ENCODE results near the gene OR56A1. TPM values are rescaled to one million over a fixed set of nuclear protein-coding genes. Genes with fewer than 3 reads are reported as not detected.

Gene OR56A1
- total RNA-seq, 4 donors from 2014 or later, result 0.07 to 0.12 TPM; not detected in 2

- Histone ChIP-seq H3K36me3 (no peaks in the 10 kb centered on the region), H3K4me3 (no peak overlapping the region), H3K9me3 (no peaks in the 10 kb centered on the region), H3K27ac (no peak overlapping the region), H3K27me3 (no peaks in the 10 kb centered on the region), H3K4me1 (no peaks in the 10 kb centered on the region)
- TF ChIP-seq POLR2A (IDR thresholded peaks at IDR 0.05), result no peak
- no peak for TF ChIP-seq CTCF (IDR thresholded peaks at IDR 0.05)
- no peak for DNase-seq
- intact Hi-C loops (cut with DNase I; ENCODE audit: low total_unique reads), result no loop called here
Measured at GRCh38 chr11:6040874-6041273, 10.3 kb upstream of the OR56A1 start.

- H3K27me3 ChIP-seq, result no peaks in the 10 kb centered on the region
- H3K9me3 ChIP-seq, result no peaks in the 10 kb centered on the region
- no peaks in the 10 kb centered on the region for H3K4me1 ChIP-seq
- intact Hi-C loops (cut with DNase I; ENCODE audit: low total_unique reads), result loop anchor here (10.0 kb wide), 1 partner anchor 327 kb away; no protein-coding TSS in a partner anchor
- no peak for DNase-seq
- no peak for TF ChIP-seq POLR2A (IDR thresholded peaks at IDR 0.05)
- TF ChIP-seq CTCF (IDR thresholded peaks at IDR 0.05), result no peak
- no peak overlapping the region for H3K4me3 ChIP-seq
- no peak overlapping the region for H3K27ac ChIP-seq
- no peaks in the 10 kb centered on the region for H3K36me3 ChIP-seq
Measured at GRCh38 chr11:6027501-6027900, 3.1 kb downstream of the OR56A1 start.

- Histone ChIP-seq H3K4me3 (no peak overlapping the region), H3K4me1 (no peaks in the 10 kb centered on the region), H3K27me3 (no peaks in the 10 kb centered on the region), H3K27ac (no peak overlapping the region), H3K36me3 (no peaks in the 10 kb centered on the region), H3K9me3 (no peaks in the 10 kb centered on the region)
- DNase-seq, result no peak
- intact Hi-C loops (cut with DNase I; ENCODE audit: low total_unique reads), result loop anchor here (10.0 kb wide), 1 partner anchor 330 kb away; no protein-coding TSS in a partner anchor
- TF ChIP-seq POLR2A (IDR thresholded peaks at IDR 0.05) (no peak), CTCF (IDR thresholded peaks at IDR 0.05) (no peak)
Measured at GRCh38 chr11:6025056-6025455, 5.5 kb downstream of the OR56A1 start.

GRCh38 chr11:6022956-6023355 lies 7.6 kb downstream of the OR56A1 start:
- Histone ChIP-seq H3K4me1 (no peaks in the 10 kb centered on the region), H3K9me3 (no peaks in the 10 kb centered on the region), H3K27ac (no peak overlapping the region), H3K27me3 (no peaks in the 10 kb centered on the region), H3K4me3 (no peak overlapping the region), H3K36me3 (no peaks in the 10 kb centered on the region)
- intact Hi-C loops (cut with DNase I; ENCODE audit: low total_unique reads), result loop anchor here (10.0 kb wide), 1 partner anchor 332 kb away; no protein-coding TSS in a partner anchor
- TF ChIP-seq POLR2A (IDR thresholded peaks at IDR 0.05) (no peak), CTCF (IDR thresholded peaks at IDR 0.05) (peak; percentile 37 to 52 (median 45))
- no peak for DNase-seq

GRCh38 chr11:6013042-6013441 lies 17.5 kb downstream of the OR56A1 start:
- Histone ChIP-seq H3K9me3 (no peaks in the 10 kb centered on the region), H3K4me1 (no peaks in the 10 kb centered on the region), H3K4me3 (no peak overlapping the region), H3K27me3 (no peaks in the 10 kb centered on the region), H3K27ac (no peak overlapping the region), H3K36me3 (no peaks in the 10 kb centered on the region)
- intact Hi-C loops (cut with DNase I; ENCODE audit: low total_unique reads), result no loop called here
- DNase-seq, result no peak
- no peak for TF ChIP-seq POLR2A (IDR thresholded peaks at IDR 0.05)
- TF ChIP-seq CTCF (IDR thresholded peaks at IDR 0.05), result no peak
